DMS 273 (cell line): ENCODE results near the gene CBX8.
"Not testable (repeated sequence)": the region's sequence is repeated elsewhere in the genome, so short reads cannot be mapped to it uniquely, and the experiment has no call there.

Source experiments
- DNase-seq: peaks from one replicate; lab custom pipeline; 2025; ENCODE audit not compliant: unreplicated experiment; lab: John Stamatoyannopoulos, UW

Gene CBX8

GRCh38 chr17:79781736-79782575 is 14.9 kb downstream of the CBX8 start:
- DNase-seq: no peak

- no peak for DNase-seq
These were observed 15.7 kb downstream of the CBX8 start for GRCh38 chr17:79781012-79781650.

DNA sequence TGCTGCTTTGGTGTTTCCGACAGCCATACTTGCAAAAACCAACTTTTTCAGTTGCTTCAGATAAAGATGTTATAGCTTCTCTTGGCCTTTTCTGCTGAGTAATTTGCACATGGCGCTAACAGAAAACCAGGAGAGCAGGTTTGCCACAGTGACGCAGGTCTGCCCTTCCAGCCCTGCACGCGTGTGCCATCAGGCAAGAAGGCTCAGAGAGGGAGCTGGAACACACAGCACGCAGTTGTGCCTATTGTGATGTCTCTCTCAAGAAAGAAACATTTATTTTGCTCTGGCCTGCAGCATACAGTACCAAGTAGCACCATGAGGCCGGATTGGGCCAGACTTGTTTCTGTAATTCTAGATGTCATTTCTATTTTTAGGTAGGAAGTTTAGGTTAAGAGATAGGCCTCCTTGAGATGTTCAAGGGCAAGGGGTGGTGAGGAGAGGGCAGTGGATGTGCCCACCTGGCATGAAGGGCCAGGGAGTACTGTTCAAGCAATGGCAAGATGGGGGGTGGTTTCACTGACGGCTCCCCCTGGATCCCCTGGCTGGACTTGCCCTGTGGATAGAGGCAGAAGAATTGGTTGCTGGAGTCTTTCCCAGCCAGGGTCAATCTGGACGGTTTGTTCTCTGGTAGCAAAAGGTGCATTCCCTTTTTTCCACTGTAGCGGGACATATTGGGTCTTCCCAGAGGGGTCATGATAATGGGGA is 17.1 kb downstream of the CBX8 start:
- no peak for DNase-seq

DNA sequence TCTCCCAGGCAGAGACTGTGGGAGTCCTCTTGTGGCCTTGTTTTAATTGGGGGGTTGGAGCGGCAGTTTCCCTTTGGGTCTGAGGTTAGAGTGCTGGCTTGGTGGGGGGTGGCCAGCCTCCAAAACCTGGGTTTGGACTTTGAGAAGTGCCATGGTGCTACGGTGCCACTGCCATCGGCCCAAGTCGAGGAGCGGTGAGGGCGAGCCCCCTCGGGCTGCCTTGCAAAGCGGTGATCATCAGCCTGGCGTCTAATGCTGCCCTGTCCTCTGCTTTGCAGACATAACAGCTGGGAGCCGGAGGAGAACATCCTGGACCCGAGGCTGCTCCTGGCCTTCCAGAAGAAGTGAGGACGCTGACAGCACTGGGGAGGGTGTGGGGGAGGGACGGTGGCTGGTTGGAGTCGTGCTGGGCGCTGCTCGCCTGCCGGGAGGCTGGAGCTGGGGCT is 17.8 kb downstream of the CBX8 start:
- DNase-seq: no peak

DNA sequence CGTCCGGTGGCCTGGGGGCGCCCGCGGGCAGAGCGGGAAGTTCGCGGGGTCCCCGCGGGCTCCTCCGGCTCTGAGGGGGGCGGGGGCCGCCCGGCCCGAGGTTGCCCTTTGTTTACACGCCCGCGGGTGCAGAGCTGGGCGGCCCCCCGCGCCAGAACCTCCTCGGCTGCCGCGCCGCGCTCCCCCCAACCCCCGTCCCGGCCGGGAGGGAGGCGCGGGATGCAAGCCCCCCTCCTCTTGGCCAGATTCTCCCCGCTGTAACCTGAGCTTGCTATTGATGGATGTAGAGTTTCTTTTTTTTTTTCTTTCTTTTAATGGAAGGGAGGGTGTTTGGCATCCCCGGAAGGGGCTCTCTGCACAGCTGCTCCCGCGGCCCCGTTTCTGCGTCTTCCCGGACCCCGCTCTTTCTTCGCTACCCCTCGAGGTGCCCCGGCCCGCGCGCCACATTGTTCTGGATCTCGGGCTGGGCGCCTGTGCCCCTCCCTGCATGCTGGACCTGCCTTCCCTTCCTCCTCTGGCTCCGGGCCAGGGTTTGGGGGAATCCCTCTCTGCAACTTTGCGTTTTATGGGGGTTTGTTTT is 18.3 kb downstream of the CBX8 start:
- DNase-seq: peak; percentile 77

GRCh38 chr17:79777894-79778503 is 18.9 kb downstream of the CBX8 start, which contains the start of gene CBX2:
CBX2 (plus strand) TSS chr17:79778148; CDS start chr17:79778236, 88 bp downstream.
- DNase-seq: peak; percentile 91

GRCh38 chr17:79777120-79777893 is 19.6 kb downstream of the CBX8 start:
- DNase-seq: peak; percentile 91

GRCh38 chr17:79776376-79777119 is 20.3 kb downstream of the CBX8 start:
- no peak for DNase-seq

- DNase-seq: no peak
These were observed 21.2 kb downstream of the CBX8 start for GRCh38 chr17:79775632-79776031.

GRCh38 chr17:79774561-79774975 is 22.3 kb downstream of the CBX8 start:
- no peak for DNase-seq

DNA sequence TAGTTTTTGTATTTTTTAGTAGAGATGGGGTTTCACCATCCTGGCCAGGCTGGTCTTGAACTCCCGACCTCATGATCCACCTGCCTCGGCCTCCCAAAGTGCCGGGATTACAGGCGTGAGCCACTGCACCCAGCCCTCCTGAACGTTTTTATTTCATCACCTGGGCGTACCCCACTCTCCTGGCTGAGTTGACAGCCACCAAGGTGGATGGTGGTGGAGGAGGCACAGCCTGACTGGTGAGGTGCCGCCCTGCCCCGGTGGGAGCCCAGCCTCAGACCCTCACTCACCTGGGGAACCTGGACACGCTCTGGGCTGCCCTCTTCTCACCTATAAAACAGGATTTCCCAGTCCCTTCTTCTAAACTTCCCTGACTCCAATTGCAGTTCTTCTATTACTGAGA is 24.2 kb downstream of the CBX8 start:
- DNase-seq: not testable (repeated sequence)

DNA sequence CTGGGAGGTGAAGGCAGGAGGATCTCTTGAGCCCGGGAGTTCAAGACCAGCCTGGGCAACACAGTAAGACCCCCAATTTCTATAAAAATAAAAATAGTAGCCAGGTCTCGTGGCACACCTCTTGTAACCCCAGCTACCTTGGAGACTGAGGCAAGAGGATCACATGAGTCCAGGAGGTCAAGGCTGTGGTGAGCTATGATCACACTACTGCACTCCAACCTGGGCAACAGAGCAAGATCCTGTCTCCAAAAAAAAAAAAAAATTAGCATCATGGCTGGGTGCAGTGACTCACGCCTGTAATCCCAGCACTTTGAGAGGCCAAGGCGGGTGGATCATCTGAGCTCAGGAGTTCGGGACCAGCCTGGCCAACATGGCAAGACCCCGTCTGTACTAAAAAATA is 25.6 kb downstream of the CBX8 start:
- DNase-seq: no peak

DNA sequence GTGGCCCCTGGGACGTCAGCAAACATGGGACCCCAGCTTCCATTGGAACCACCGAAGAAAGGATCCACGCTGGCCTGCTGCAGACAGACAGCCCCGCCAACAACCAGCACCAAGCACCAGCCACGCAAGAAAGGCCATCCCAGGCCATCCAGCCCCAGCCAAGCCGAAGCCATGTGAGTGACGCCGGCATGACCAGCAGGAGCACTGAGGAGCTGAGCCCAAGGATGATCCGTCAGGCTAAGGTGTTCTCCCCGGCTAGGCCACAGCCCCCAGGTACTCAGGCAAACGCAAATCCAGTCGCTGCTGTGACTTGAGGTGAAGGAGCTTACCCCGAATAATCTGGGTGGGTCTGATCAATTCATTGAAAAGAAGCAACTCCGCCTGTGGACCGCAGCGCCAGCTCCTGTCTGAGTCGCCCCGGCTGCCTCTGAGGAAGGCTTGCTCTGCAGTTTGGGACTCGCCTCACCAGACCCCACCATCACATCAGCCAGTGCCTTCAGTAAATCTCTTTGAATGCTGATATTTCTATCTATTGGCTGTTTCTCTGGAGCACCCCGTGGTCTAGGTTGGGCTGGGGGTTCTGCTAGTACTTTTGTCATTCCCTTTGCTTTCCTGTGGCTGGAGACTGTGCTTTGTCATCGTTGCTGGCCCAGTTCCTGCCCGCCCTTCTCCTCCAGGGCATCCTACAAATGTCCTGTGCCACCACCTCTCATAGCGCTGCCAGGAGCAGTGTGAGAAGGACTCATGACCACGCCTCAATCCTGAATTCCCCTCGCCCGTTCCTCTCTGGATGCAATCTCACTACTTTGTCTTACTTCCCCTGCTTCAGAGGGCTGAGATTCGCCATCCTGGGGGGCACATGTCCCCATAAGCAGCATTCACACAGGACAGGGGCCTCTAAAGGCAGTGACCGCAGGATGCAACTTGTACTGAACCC is 27.0 kb downstream of the CBX8 start:
- DNase-seq: no peak

DNA sequence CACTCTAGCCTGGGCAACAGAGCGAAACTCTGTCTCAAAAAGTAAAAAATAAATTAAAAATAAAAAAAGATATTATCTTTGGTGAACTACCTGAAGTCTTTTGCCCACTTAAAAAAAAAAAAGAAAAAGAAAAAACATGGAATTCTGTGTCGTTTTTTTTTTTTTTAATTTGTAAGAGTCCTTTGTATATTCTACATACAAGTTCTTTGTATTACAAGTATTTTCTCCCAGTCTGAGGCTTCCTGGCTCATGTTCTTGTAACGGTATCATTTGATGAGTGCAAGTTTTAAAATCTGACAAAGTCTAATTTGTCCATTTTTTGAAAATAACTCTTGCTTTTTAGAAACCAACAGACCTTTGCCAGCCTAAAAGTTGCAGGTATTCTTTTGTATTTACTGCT is 31.2 kb downstream of the CBX8 start:
- no peak for DNase-seq

GRCh38 chr17:79761894-79762589 is 34.8 kb downstream of the CBX8 start:
- peak; percentile 57 for DNase-seq

GRCh38 chr17:79760197-79760906 is 36.5 kb downstream of the CBX8 start:
- DNase-seq: peak; percentile 75

- DNase-seq: no peak
These were observed 38.6 kb downstream of the CBX8 start for GRCh38 chr17:79758271-79758670.
